PFSK-1 (cell line): ENCODE measurements around the gene ITGAL.

Experiments
- FOXP2 ChIP-seq: optimal IDR thresholded peaks from 2 replicates; pipeline ENCODE3; 2011; ENCODE audit warnings: borderline replicate concordance, control low read depth, inconsistent platforms; ENCODE audit not compliant: insufficient read depth; ENCODE audit errors: extremely low read length, extremely low read depth
- POLR2AphosphoS5 ChIP-seq: IDR thresholded peaks from 2 replicates; pipeline ENCODE4 v1.6.1; 2012; ENCODE audit warnings: low read depth, mild to moderate bottlenecking, control low read depth, low read length, moderate library complexity
- REST ChIP-seq, 2 experiments: IDR thresholded peaks; 2 replicates each; pipeline versions ENCODE4 v1.6.1 to v1.8.0; 2011 to 2012; ENCODE audit warnings: low read depth in 2 of 2, low read length in 2 of 2, control low read depth in 1 of 2, inconsistent platforms in 1 of 2, mild to moderate bottlenecking in 1 of 2, moderate library complexity in 1 of 2; ENCODE audit not compliant: insufficient read depth in 1 of 2
- TAF1 ChIP-seq: IDR thresholded peaks from 2 replicates; pipeline ENCODE4 v1.6.1; 2012; ENCODE audit warnings: low read length, control low read depth, borderline replicate concordance; ENCODE audit not compliant: insufficient read depth

- TF ChIP-seq REST (IDR thresholded peaks at IDR 0.05; ENCODE audit: insufficient read depth in 1 of 2, low read depth in 2 of 2, low read length in 2 of 2) (no peak), TAF1 (no peak), POLR2AphosphoS5 (no peak), FOXP2 (no peak)
Measured at GRCh38 chr16:30482366-30482765, 9.8 kb downstream of the ITGAL start.
